ENCODE measurements around the gene SETD3. TPM values are rescaled to one million over a fixed set of nuclear protein-coding genes. Genes with fewer than 3 reads are reported as not detected.

Gene SETD3
- total RNA-seq, 1 donor from 2014 or later: 46.0 TPM

DNA sequence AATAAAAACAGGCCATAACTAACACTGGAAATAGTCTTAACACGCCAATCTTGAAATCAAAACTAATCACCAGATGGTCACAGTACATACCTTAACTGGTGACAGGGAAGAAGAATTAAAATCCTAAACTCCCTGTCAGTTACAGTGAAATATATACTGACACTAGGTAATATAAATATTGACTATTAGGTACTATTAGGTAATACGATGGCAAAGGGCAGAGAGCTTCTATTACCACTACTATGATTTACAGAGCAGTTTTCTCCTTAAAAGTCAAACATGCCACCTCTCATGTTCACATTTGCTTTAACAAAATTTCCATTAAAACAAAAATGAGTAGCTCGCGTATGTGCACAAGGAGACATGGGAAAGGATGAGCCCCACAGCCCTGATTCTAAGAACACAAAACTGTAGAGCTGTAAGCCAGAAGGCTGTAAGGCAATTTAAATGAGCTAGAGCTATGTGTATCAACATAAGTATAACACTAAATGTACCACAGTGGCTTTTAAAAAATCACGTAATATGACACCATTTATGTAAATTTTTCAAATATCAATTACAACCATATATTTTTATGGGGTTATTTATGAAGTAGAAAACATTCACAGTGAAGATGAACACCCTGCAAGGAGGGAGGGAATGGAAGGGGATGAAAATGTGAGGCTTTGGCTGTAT is 19.1 kb downstream of the SETD3 start:
- H3K27me3 Mint-ChIP-seq: no peaks in the 10 kb centered on the region
- peaks cover 13% of the 10 kb centered on the region for H3K36me3 Mint-ChIP-seq (ENCODE audit: insufficient read depth)
- TF ChIP-seq, protein P1, sequence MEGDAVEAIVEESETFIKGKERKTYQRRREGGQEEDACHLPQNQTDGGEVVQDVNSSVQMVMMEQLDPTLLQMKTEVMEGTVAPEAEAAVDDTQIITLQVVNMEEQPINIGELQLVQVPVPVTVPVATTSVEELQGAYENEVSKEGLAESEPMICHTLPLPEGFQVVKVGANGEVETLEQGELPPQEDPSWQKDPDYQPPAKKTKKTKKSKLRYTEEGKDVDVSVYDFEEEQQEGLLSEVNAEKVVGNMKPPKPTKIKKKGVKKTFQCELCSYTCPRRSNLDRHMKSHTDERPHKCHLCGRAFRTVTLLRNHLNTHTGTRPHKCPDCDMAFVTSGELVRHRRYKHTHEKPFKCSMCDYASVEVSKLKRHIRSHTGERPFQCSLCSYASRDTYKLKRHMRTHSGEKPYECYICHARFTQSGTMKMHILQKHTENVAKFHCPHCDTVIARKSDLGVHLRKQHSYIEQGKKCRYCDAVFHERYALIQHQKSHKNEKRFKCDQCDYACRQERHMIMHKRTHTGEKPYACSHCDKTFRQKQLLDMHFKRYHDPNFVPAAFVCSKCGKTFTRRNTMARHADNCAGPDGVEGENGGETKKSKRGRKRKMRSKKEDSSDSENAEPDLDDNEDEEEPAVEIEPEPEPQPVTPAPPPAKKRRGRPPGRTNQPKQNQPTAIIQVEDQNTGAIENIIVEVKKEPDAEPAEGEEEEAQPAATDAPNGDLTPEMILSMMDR (IDR thresholded peaks at IDR 0.05; ENCODE audit: unreplicated experiment): no peak
- no peaks in the 10 kb centered on the region for H3K9me3 Mint-ChIP-seq (ENCODE audit: low read depth)
- H3K4me3 Mint-ChIP-seq (ENCODE audit: low read depth): no peak overlapping the region
- no peaks in the 10 kb centered on the region for H3K4me1 Mint-ChIP-seq (ENCODE audit: low read depth)
- no peak overlapping the region for H3K27ac Mint-ChIP-seq
- DNase-seq (ENCODE audit: low spot score, unreplicated experiment): no peak

DNA sequence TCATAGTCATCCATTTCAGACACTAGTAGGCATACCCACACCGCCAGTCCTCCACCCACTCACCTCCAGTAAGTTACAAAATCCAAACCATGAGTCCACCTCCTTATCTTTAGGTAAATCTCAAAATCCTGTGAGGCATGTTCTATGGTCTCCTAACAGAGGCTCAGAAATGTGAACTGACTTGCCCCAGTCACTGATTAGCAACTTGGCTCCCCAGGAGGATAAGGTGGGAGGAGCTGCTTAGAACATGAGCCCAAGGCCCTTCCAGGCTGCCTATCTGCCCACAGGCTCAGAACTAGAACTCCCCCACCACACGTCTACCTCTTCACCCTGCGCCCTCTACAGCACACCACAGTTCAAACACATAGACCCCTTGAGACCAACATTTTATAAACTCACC is 19.9 kb downstream of the SETD3 start:
- Mint-ChIP-seq H3K4me3 (ENCODE audit: low read depth) (no peak overlapping the region), H3K36me3 (ENCODE audit: insufficient read depth) (peaks cover 13% of the 10 kb centered on the region), H3K27ac (no peak overlapping the region), H3K9me3 (ENCODE audit: low read depth) (no peaks in the 10 kb centered on the region), H3K4me1 (ENCODE audit: low read depth) (no peaks in the 10 kb centered on the region), H3K27me3 (no peaks in the 10 kb centered on the region)
- TF ChIP-seq, protein P1 (IDR thresholded peaks at IDR 0.05; ENCODE audit: unreplicated experiment): no peak
- DNase-seq (ENCODE audit: low spot score, unreplicated experiment): no peak

DNA sequence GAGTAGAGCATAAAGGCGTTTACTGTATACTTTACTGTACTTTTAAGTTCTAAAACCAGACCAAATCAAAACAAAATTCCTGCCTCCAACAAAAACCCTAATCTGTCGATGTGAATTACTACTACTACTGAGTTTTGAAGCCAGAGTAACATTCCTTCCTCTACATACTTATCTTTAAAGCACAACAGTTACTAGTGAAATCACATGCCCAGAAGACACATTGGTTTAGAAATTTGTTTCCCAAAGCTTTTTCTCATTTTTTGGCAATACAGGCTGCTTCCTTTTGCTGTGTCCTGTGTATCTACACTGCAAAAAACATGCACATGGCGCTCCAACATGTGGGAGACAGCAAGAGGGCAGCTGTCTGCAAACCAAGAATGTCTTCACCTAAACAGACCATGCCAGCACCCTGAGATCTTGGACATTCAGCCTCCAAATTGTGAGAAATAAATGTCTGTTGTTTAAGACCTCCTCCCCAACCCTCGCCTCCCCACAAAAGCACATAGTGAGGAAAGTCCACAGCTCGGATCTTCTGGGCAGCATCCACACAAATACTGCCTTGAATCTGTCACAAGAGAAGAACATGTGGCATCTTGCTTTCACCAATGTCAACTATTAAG is 21.1 kb downstream of the SETD3 start:
- Mint-ChIP-seq H3K9me3 (ENCODE audit: low read depth) (no peaks in the 10 kb centered on the region), H3K4me1 (ENCODE audit: low read depth) (no peaks in the 10 kb centered on the region), H3K4me3 (ENCODE audit: low read depth) (no peak overlapping the region), H3K27me3 (no peaks in the 10 kb centered on the region), H3K27ac (no peak overlapping the region), H3K36me3 (ENCODE audit: insufficient read depth) (peaks cover 15% of the 10 kb centered on the region)
- DNase-seq (ENCODE audit: low spot score, unreplicated experiment): no peak
- TF ChIP-seq, protein P1 (IDR thresholded peaks at IDR 0.05; ENCODE audit: unreplicated experiment): no peak

DNA sequence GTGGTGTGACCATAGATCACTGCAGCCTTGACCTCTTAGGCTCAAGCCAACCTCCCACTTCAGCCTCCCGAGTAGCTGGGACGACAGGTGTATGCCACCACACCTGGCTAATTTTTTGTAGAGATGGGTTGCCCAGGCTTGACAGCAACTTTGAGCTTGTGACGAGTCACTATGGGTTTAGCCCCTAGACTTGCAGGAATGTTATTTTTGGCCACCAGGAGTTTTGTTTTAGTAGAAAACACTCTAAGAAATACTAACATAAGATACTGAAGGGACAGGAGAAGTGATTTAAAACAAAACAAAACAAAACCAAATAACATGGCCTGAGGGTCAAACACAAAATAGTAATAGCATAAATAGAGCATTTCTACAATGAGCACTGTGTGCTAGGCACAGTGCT is 26.4 kb downstream of the SETD3 start:
- Mint-ChIP-seq H3K27ac (no peak overlapping the region), H3K4me1 (ENCODE audit: low read depth) (no peaks in the 10 kb centered on the region), H3K9me3 (ENCODE audit: low read depth) (no peaks in the 10 kb centered on the region), H3K27me3 (no peaks in the 10 kb centered on the region), H3K36me3 (ENCODE audit: insufficient read depth) (peaks cover 12% of the 10 kb centered on the region), H3K4me3 (ENCODE audit: low read depth) (no peak overlapping the region)
- no peak for DNase-seq (ENCODE audit: low spot score, unreplicated experiment)
- TF ChIP-seq, protein P1 (IDR thresholded peaks at IDR 0.05; ENCODE audit: unreplicated experiment): no peak

DNA sequence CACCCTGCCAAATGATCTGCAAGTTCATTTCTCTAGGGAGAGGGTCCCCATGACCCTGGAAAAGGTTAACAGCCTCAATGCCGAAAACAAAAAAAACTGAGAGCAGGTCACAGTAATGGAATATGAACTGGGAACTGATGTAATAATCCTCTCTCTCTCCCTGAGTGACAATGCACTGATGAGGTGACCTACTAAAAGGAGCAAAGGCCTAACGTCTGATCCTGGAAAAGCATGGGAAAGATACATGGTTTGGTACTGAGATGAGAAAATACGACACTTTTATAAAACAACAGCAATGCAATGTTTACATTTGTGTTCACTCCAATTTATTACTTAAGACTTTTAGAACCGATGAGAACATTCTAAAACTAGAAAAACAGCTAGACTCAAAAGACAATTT is 27.7 kb downstream of the SETD3 start:
- Mint-ChIP-seq H3K4me3 (ENCODE audit: low read depth) (no peak overlapping the region), H3K27ac (no peak overlapping the region), H3K27me3 (no peaks in the 10 kb centered on the region), H3K4me1 (ENCODE audit: low read depth) (no peaks in the 10 kb centered on the region), H3K9me3 (ENCODE audit: low read depth) (no peaks in the 10 kb centered on the region), H3K36me3 (ENCODE audit: insufficient read depth) (peaks cover 13% of the 10 kb centered on the region)
- TF ChIP-seq, protein P1 (IDR thresholded peaks at IDR 0.05; ENCODE audit: unreplicated experiment): no peak
- no peak for DNase-seq (ENCODE audit: low spot score, unreplicated experiment)
